GM21360 (cell line): ENCODE results near the gene GNB1.
"Not testable (repeated sequence)": the region's sequence is repeated elsewhere in the genome, so short reads cannot be mapped to it uniquely, and the experiment has no call there.

Experiments
- ATAC-seq: cut with Tn5 transposase; IDR thresholded peaks from one replicate; pipeline ENCODE4 v1.9.1; 2021; ENCODE audit warnings: mild to moderate bottlenecking, moderate library complexity; ENCODE audit not compliant: unreplicated experiment

GNB1 gene

DNA sequence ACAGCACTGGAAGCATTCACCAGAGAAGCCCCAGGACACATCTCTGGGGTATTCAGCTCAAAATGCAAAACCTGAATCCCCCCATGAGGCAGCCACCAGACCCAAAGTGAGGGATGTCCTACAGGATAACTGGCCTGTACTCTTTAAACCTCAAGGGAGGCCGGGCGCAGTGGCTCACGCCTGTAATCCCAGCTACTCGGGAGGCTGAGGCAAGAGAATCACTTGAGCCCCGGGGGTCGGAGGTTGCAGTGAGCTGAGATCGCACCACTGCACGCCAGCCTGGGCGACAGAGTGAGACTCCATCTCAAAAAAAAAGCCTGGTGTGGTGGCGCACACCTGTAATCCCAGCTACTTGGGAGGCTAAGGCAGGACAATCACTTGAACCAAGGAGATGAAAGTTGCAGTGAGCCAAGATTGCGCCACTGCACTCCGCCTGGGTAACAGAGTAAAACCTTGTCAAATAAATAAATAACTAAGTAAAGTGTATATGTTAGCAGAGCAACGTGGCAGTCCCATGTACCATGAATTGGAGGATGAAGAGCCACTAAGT lies 29.1 kb downstream of the GNB1 start:
- not testable (repeated sequence) for ATAC-seq

DNA sequence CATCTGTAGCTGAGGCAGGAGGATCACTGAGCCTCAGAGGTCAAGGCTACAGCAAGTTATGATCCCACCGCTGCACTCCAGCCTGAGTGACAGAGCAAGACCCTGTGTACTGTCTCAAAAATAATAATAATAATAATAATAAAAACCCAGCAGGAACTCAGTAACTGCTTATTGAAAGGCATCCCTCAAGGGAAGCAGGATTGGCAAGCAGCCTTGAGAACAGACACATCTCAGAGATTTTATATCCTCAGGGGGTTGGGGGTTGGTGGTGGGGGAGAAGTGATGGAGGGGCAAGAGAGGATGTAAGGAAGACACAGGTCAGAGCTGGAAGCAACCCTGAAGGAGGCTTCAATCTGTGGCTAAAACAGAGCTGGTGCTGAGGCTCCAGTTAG lies 29.6 kb downstream of the GNB1 start:
- no peak for ATAC-seq

DNA sequence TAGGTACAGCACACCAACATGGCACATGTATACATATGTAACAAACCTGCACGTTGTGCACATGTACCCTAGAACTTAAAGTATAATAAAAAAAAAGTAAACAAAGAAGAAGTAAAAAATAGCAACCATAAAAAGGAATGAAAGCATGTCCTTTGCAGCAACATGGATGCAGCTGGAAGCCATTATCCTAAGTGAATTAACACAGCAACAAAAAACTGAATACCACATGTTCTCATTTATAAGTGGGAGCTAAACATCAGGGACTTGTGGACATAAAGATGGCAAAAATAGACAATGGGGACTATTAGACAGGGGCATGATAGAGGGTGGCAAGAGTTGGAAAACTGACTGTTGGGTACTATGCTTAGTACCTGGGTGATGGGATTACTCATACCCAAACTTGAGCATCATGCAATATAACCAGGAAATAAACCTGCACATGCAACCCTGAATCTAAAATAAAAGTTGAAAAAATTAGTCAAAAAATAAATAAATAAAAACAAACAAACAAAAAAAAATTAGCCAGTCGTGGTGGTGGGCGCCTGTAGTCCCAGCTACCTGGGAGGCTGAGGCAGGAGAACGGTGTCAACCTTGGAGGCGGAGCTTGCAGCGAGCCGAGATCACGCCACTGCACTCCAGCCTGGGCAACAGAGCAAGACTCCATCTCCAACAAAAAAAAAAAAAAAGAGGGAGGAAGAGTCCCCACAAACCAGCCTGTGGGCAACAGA lies 30.8 kb downstream of the GNB1 start:
- ATAC-seq = not testable (repeated sequence)

DNA sequence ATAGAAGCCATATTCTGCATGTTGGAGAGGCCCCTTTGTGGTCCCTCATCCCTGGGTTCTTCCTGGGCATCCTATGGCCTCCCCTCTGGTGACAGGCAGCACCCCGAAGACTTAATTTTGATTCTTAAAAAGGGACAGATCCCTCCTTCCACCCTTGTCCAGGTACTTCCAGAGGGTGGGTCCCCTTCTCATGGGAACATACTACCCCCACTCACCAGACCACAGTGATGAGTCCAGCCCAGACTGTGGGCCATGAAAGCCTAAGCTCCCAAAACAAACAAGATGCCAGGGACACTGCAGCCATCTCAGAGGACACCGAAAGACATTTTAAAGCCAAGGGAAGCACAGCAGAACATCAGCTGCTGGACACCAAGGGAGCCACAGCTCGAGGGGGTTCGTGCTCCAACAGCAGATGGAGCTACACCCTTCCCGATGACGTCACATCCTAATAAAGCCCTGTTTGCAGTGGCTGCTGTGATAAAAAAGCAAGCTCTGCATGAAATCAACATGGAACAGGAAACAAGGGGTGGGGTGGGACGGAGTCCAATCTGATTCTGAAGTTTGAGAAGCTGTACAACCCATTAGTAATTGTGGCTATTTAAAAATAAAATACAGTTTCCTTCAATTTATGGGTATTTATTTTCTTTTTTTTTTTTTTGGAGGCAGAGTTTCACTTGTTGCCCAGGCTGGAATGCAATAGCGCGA lies 32.4 kb downstream of the GNB1 start:
- ATAC-seq = no peak

DNA sequence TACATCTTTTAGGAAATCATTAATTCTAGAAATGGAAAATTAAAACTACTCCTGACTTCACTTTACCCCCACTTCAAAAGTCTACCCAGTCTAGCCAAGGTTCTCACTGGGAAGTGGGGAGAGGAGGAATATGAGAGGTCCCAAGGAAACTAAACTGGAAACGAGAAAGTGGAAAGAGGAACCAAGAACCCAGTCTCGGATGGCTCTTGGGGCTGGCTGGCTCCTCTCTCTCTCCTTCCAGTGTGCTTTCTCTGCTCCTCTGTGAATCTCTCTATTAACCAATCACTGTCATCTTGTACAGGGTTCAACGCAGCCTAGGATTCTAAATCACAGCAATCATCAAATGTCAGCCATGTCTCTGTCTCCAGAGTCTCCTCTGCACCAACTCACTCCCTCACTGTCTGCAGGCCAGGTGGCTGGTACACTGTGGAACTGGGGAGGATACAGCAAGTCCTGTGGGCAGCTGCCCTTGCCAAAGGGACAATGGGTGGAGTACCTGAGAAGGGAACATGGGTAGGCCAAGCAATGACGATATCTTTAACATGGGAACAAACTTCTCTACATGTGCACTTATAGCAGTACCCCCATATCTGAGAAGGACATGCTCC lies 33.7 kb downstream of the GNB1 start:
- ATAC-seq = no peak

DNA sequence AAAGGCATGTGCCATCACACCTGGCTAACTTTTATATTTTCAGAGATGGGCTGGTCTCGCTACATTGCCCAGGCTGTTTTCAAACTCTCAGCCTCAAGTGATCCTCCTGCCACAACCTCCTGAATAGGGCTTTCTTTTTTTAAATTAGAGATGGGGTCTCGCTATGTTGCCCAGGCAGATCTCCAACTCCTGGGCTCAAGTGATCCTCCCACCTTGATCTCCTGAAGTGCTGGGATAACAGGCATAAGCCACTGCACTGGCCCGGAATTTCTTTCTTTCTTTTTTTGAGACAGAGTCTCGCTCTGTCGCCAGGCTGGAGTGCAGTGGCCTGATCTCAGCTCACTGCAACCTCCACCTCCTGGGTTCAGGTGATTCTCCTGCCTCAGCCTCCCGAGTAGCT lies 34.7 kb downstream of the GNB1 start:
- not testable (repeated sequence) for ATAC-seq

DNA sequence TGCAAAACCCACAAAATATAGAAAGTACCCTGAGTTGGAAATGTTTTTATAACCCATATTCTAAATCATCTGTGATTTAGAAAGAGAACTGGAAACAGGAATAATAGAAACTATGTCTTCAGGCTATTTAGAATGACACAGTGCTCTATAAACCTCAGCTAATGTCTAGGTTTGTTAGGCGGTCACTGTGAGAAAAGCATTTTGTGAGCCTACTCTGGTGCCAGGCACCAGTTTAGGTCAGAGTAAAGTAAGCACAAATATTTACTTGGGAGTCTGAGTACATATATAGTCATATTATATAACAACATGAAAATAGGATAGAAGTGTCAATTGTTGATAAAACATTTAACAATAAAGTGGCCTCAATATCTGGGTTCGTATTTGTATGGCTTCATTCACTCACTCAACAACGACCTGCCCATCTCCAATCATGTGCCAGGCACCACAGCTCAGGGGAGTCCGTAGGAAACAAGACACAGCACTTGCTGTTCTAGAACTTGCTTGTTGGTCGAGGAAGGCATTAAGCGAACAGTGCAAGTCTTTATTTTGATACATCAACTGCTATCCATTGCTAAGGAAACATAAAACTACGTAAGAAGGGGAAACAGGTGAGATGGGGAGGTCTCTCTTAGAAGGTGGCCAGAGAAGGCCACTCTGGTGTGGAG lies 37.2 kb downstream of the GNB1 start:
- ATAC-seq = no peak

DNA sequence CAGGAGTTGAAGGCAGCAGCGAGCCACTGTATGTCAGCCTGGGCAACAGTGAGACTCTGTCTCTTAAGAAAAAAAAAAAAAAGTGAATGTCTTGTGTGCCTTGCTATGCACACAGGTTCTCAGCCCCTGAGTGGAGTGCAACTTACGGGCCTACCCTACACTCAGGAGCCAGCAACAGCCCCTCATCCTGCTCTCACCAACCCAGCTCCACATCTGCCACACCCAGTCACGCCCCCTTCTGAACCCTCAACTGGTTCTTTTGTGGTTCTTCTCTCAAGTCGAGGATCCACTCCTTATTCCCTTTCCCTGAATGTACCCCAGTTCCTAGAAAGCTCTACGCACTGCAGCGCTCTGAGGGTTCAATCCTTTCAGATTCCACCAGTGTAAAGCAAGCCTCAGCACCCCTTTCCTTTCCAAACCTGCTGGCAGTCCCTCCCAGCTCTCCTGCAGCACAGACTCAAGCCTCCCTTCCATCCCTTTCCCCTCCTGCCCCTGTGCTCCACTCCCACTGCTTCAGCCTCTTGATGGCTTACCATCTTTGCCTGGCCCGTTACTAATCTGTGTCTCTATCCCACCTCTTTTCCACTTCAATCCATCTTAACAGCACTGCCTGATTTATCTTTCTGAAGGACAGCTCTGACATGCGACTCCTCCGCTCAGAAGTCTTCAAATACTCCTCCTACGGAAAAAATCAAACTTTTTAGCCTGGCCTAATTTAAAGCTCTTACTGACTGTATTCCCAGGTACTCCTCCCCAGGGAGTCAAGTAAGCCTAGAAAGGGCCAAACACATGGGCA lies 38.1 kb downstream of the GNB1 start:
- no peak for ATAC-seq

DNA sequence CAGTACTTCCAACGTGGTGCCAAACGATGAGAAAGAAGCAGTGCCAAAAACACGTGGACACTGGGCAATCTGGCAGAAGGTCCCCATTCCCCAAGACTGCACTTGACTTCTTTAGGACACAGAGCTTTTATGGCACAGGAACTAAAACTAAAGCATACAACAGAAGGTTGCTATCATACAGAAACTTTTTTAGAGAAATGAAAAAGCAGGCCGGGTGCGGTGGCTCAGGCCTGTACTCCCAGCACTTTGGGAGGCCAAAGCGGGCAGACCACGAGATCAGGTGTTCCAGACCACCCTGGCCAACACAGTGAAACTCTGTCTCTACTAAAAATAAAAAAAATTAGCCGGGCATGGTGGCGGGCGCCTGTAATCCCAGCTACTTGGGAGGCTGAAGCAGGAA lies 43.0 kb downstream of the GNB1 start:
- ATAC-seq = no peak

DNA sequence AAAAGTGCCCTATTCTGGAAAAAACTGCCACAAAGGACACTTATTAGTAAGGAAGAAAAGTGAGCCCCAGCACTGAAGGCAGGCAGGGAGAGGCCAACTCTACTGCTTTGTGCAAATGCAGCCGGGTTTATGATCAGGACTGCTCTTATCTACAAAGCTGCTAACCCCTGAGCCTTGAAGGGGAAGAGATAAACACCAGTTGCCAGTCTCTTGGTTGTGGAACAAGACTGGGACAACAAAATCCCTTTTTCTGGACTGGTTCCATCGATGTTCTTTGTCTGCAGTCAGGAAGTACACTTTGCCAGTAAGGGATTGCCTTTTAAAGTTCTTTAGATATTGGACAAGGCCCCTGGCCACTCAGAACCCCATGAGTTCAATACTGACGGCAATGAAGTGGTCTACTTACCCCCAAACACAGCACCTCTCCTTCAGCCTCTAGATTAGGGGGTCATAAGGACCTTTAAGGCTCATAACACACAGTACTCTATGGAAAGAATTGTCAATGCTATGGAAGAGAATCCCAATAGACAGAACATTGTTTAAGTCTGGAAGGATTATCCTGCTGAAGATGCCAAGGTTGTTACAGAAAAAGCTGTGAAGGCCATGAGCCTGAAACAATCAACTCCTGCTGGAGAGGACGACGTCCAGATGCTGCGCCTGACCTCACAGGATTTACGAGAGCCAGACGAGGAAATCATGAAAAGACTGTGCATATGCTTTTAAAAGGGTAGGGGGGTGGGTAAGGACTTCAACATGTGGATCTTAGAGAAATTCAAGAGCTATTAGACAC lies 43.6 kb downstream of the GNB1 start:
- ATAC-seq = no peak

DNA sequence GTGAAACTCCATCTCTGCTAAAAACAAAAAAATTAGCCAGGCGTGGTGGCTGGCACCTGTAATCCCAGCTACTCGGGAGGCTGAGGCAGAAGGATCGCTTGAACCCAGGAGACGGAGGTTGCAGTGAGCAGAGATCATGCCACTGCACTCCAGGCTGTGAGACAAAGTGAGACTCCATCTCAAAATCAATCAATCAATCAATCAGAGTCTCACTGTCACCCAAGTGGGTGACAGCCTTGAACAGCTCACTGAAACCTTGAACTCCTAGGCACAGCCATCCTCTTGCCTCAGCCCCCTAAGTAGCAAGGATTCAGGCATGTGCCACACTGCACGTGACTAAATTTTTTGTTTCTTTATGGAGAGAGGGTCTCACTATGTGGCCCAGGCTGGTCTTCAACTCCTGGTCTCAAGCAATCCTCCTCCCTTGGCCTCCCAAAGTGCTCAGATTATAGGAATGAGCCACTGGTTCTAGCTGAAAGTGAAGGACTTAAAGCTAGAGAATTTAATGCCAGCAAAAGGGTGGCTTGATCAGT lies 44.4 kb downstream of the GNB1 start:
- ATAC-seq = no peak

DNA sequence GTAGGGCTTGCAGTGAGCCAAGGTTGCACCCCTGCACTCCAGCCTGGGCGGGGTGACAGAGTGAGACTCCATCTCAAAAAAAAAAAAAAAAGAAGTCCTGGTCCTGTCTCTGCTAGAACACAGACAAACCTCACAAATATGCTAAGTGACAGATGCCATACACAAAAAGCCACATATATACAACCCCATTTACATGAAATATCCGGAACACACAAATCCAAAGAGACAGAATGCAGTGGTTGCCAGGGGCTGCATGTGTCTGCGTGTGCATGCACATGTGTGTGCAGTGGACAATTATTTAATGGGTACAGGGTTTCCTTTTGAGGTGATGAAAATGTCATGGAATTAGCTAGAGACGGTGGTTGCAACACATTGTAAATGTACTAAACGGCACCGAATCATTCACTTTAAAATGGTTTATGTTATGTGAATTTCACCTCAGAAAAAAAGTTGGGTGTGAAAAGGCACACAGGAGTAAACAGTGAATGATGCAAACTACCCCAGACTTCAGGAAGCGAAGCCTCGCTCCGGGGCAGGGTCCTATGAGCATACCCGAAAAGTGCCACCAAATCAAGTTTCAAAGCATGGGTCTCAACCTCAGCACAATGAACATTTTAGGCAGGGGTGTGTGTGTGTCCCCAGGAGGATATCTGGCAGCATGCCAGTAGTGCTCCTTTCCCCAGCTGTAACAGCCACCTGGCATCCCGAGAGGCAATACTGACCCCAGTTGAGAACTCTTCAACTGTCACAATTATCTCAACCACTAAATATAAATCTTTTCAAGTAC lies 48.3 kb downstream of the GNB1 start:
- ATAC-seq = no peak

DNA sequence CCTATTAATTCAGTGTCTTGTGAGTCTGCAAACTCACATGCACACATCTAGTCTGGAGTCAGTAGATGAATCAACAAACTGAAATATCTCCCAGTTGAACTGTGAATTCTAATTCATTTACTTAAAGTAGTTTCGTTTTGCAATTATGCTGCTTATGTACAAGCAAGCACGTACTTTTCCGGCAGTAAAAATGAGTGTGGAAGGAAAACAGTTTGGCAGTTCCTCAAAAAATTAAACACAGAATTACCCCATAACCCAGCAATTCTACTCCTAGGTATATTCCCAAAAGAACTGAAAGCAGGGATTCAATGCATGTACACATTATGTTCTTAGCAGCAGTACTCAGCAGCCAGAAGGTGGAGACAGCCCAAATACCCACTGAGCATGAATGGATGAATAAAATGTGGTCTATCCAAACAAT lies 49.3 kb downstream of the GNB1 start:
- ATAC-seq = no peak

DNA sequence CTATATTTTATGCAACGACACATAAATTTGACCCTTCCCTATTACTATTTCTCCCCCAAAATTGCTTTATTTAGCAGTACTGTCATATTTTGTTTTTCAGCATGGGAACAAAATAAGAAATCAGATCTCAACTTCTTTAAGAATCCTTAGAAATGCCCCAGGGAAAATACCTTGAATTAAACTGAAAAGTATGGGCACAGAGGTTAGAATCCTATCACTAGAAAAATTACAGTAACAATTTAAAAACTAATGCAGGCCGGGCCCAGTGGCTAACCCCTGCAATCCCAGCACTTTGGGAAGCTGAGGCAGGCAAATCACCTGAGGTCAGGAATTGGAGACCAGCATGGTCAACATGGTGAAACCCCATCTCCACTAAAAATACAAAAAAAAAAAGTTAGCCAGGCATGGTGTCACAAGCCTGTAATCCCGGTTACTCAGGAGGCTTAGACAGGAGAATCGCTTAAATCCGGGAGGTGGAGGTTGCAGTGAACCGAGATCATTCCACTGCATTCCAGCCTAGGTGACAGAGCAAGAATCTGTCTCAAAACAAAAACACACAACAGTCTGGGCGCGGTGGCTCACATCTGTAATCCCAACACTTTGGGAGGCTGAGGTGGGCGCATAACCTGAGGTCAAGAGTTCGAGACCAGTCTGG lies 51.4 kb downstream of the GNB1 start:
- ATAC-seq = no peak

DNA sequence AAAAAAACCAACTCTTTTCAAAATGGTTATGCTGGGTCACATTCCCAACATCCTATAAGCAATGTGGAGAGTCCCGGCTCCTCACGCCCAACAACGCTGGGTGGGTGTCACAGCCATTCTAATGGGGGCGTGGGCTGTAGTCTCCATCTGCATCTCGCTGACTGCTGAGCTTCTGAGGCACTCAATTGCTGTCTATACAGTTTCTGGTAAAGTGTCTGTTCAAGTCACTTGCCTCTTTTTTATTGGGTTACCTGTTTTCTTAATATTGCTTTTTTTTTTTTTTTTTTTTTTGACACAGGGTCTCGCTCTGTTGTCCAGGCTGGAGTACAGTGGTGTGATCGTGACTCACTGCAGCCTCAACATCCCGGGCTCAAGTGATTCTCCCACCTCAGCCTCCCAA lies 54.8 kb downstream of the GNB1 start:
- ATAC-seq = no peak

DNA sequence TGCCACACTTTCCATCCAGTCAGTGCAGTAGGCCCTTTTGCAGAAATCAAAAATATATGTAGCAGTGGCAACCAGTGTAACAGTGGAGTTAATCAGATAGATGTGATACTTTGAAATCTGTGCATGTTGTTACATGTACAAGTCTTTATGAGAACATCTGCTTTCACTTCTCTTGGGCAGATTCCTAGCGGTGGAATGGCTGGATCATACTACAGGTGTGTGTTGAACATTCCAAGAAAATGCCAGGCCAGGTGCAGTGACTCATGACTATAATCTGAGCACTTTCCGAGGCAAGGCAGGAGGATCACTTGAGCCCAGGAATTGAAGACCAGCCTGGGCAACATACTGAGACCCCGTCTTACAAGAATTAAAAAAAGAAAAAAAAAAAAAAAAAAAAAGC lies 55.3 kb downstream of the GNB1 start:
- ATAC-seq = no peak

DNA sequence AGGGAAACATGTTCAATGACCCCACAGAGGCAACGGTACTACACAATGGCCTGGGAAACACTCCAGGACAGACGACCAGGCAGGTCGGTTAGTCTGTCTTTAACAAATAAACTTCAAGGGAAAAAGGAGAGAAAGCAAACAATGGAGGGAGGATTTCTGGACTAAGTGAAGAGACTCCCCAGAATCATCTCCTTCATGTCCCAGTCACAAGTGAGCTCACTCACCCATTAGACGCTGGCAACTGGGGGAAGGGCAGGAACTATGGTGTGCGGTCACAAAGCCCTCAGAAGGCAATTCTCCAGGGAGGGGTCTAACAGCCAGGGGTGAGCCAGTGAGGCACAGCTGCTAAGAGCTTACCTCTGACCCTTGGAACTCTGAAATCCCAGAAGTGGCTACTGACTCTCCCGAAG lies 57.0 kb downstream of the GNB1 start:
- ATAC-seq = no peak

DNA sequence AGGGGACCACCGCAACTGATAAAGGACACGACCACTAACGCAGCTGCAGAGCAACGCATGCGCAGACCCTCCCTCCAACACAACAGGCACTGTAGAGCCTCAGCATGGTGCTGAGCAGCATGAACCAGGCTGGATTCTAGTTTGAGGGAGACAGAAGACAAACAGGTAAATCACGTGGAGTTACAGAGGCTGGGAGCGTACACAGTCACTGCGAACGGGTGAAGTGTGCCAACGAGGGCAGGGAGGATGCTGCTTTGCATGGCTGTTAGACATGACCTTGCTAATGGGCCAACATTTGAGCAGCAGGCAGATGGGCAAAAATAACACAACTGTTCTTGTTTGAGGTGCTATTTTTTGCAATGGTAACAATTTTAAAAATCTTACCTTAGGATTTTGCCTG lies 57.4 kb downstream of the GNB1 start:
- no peak for ATAC-seq
